HG02798 (cell line): Measurements from ENCODE around the gene TPRG1.
"Not testable (repeated sequence)": the region's sequence is repeated elsewhere in the genome, so short reads cannot be mapped to it uniquely, and the experiment has no call there.

Experiments
- ATAC-seq: cut with Tn5 transposase; IDR thresholded peaks from one replicate; pipeline ENCODE4 v1.9.1; 2021; ENCODE audit warnings: mild to moderate bottlenecking; ENCODE audit not compliant: unreplicated experiment, poor library complexity

TPRG1 gene

DNA sequence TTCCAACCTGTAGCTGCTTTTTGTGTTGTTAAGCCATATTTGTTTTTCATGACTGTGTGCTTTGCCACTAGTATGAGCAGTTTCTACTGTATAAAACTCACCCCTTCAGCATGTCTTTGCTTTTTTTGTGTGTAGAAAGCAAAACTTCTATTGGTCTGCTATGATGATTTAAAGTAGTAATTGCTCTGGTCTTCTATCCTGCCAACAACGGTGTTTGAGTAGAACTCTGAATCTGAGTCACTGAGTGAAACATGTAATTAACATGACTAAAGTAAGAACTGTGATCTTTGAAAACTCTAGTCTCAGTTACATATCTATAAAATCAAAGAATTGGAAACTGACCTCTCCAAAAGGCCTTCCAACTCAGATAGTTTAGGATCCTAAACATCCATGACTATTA is 133.6 kb downstream of the TPRG1 start:
- peak; percentile 61 for ATAC-seq

DNA sequence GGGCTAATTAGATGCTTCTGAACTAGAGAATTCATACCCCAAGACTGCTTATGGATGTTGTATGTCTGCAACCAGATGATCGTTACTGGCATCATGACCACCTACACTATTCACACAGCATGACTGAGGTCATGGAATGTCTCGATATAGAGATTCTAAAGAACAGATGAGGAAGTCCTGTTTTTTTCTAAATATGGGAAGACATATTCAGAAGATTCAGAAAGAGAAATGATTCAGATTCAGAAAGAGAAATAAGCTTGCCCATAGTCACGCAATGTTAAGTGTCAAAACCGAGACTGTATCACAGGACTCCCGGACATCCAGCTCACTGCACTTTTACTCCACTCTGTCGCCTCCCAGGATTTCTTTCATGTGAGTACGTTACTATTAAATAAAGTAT is 136.2 kb downstream of the TPRG1 start:
- ATAC-seq: peak; percentile 55

DNA sequence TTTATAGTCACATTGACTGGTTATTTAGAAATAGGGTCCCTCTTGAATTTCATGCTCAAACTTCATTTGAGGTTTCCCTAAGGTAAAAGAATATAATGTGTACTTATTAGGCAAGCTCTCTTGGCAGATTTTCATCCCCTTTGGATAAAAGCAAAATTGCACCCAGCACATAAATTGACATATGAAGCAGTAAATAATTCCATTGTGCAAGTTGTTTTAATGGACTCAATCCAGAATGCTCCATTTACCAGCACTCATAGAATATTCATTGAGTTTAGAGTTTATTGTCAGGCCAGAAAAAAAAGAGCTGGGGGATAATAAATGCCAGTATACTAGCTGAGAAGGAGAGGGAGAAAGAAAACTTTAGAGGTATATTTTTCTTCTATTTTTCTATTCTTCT is 136.8 kb downstream of the TPRG1 start:
- no peak for ATAC-seq

DNA sequence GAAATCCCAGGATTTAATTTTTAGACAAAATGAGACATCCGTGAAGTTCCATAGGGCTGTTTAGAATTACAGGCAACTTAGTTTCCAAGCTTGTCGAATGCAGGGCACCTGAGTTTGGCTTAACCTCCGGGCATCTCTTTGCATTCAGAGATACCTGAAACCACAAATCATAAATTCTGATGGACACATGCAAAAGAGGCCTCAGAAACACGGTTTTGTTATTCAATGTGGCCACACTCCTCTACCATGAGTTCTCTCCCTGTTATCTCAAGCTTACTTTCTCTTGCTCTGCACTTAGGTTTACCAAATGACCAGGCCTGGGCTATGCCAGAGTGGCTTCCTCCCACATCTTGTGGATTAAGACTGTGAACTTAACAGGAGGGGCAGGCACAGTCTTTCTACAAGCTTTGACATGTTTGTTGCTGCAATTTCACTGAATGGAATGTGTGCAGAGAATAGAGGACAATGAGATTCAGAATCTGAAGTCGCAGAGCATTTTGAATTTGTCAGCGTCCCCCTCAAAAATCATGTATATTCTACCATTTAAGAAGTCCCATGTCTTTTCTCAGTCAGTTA is 137.7 kb downstream of the TPRG1 start:
- ATAC-seq: no peak

DNA sequence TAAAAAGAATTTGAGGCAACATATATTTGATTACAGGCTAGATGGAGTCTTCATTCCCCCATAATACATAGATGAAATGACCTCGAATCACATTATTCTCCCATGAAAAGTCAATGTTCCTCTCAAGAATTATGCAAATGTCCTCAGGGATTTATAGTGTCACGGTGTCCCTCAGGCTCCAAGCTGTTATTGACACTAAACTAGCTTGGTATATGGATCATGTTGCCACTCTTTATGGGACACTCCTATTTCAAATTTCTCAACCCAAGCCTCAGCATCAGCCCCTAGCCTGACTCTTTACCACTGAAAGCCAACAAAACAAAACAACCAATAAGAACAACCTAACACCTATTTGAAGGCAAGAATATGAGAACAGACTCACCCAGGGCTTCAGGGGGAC is 139.8 kb downstream of the TPRG1 start:
- no peak for ATAC-seq

DNA sequence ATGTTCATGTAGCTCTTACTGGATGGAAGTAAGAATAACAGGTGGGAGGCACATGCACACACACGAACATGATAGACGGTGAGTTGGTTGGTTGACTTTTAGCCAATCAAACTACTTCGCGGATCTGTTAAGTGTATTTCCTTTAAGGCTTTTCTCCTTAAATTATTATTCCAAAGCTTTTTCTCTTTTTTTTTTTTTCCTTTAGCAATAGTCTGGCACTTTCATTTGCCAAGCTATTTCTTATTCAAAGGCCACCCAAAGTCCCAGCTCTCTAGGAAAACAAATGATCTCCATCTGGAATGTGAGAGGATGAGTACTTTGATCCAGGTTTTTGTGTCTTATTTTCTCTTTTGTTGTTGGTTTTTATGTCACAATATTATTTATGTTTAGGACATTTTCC is 141.1 kb downstream of the TPRG1 start:
- ATAC-seq: no peak

DNA sequence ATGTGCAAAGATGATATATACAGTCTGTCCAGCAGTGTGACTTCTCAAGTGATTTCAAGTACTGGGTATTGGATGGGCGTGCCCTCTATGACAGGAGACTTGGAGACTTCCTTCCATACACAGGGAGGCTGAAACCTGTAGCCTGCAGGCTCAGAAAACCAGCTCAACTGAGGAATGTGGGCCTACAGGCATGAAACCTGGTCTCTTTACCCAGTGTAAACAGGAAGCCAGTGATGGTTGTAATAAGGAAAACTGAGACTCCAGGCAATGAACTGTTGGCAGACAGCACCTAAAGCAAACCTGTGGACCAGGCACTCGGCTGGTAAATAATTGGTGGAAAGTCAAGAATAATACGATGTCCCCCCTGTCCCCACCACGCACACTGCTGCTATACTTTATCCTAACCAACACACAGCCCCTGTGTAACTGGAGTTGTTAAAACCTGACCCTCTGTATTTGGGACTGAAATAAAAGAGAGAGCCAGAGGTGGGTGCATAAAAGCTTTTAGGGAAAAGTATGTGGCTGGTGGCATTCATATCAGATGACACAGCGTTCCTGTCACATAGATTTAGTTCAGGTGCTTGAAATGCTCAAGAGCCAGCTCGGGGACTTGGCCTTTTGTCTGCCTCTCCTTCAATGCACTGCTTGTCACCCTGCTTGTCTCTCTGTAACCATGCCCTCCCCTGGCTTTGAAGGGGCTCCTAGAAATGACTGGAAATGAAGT is 144.7 kb downstream of the TPRG1 start:
- ATAC-seq: no peak

DNA sequence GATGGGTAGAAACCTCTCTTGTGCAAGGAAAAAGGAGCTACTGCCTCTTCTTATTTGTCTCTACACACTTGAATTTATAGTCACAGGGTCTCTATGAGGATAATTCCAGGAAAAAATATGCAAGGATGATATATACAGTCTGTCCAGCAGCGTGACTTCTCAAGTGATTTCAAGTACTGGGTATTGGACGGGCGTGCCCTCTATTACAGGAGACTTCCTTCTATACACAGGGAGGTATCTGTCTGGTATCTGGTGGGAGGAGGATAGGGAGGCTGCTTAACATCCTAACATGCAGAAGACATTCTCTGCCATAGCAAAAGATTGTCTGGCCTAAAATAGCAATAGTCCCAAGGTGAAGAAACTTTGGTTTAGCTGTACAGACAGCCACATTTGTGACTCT is 146.1 kb downstream of the TPRG1 start:
- no peak for ATAC-seq

DNA sequence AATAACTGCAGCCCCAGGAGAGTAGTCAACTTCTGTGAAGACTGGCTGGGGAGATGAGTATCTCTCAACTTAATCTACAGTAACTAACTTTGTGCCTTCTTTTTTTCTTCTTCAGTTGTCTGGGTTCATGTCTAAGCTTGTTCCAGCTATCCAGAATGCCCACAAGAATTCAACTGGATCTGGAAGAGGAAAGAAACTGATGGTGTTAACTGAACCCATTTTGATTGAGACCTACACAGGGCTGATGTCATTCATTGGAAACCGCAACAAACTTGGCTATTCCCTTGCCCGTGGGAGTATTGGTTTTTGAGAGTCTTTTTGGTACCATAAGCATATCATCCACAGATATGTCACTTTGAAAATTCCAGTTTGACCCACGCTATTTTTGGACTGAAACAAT is 148.7 kb downstream of the TPRG1 start:
- ATAC-seq: no peak

DNA sequence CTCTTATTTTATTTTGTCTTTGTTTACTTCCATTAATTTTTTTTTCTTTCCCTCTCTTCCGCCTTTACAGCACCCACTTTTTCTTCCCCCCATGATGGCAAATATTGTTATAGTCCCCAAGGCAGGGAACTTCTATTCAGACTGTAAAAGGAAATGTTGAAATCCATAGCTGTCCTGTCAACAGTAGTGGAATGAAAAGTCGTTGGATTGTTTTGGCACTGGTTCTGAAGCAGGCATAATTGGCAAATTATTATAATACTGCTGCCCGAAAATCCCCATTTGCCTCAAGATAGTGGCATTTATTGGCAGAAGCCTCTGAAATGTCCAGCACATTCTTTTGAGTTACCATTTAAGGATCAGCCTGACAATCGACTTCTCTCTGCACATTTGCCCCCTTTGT is 150.6 kb downstream of the TPRG1 start:
- no peak for ATAC-seq

DNA sequence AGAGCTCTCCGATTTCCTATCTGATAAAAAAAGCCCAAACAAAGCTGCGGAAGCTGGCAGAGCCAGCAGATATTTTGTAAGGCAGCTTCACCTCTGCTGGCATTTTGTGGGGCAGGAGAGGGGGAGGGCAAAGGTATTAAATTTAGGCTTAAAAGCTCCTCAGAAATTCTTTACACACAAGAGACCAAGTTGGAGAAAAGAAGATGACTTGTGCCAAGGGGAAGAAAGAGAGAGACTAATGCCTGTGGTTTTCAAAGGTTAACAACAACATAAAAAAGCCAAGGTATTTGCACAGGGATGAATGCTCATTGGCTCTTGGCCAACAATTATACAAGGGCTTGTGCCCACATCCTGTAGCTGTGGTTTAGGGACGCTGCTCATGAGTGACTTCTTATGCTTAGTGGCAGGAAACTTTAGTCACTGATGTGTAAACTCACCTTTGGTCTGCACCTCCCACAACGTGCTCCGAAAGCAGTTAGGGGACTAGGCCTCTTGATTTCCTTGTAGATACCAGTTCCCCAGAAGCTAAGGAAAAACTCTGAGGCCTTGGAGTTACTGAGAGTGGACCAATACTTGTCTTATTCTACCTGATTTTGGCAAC is 152.9 kb downstream of the TPRG1 start:
- peak; percentile 99 for ATAC-seq

DNA sequence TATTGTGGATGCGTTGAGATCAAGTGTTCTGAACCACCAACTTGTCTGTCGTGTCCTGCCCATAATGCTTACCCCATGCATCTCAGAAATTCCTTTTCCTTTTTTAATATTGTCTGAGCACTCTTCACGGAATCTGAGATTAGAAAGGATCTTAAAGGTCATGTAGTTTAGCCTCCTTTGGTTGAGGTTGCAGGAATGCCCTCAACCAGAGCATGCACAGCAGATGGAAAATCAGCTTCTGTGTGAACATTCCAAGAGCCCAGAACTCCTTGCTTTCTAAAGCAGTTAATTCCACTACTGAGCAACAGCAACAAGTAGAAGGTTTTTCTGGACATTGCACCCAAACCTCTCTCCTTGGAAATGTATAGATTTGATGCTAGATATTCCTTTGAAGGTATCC is 153.7 kb downstream of the TPRG1 start:
- no peak for ATAC-seq

DNA sequence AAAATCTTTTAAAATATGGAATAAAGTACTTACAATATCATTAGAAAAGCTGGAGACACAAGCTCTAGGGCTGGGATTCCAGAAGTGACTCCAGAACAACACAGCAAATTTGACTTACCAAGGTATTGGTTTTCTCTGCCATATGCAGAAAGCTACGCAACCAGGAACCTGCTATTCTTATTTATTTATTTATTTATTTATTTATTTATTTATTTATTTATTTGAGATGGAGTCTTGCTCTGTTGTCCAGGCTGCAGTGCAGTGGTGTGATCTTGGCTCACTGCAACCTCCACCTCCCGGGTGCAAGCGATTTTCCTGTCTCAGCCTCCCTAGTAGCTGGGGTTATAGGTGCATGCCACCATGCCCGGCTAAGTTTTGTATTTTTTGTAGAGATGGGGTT is 157.9 kb downstream of the TPRG1 start:
- not testable (repeated sequence) for ATAC-seq

DNA sequence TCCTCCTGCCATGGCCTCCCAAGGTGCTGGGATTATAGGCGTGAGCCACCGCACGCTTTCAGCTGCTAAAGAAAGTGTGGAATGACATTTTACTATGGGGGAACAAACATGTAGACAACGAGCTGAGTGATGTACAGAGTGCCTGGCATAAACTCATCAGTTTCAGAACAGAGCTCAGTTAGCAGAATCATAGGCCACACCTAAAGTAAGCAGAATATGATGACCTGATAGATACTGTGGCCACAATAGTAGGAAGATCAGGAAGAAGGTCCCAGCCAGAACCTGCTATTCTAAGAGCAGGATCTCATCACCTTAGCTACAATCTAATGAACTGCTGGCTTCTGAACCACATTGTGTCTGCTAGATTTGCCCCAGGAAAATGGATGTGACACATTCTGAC is 158.3 kb downstream of the TPRG1 start:
- no peak for ATAC-seq

DNA sequence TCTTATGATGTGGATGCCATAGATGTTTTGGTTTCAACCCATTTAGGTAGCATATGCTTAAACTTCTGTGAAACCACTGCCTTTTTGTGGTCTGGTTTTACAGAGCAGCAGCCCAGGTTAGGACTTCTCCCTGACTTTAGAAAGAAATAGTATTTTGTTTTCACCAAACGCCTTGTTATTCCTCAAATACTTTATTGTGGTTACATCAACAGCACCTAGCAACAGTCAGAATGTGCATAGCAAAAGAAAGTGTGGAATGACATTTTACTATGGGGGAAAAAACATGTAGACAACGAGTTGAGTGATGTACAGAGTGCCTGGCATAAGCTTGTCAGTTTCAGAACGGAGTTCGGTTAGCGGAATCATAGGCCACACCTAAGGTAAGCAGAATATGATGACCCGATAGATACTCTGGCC is 159.2 kb downstream of the TPRG1 start:
- ATAC-seq: no peak

DNA sequence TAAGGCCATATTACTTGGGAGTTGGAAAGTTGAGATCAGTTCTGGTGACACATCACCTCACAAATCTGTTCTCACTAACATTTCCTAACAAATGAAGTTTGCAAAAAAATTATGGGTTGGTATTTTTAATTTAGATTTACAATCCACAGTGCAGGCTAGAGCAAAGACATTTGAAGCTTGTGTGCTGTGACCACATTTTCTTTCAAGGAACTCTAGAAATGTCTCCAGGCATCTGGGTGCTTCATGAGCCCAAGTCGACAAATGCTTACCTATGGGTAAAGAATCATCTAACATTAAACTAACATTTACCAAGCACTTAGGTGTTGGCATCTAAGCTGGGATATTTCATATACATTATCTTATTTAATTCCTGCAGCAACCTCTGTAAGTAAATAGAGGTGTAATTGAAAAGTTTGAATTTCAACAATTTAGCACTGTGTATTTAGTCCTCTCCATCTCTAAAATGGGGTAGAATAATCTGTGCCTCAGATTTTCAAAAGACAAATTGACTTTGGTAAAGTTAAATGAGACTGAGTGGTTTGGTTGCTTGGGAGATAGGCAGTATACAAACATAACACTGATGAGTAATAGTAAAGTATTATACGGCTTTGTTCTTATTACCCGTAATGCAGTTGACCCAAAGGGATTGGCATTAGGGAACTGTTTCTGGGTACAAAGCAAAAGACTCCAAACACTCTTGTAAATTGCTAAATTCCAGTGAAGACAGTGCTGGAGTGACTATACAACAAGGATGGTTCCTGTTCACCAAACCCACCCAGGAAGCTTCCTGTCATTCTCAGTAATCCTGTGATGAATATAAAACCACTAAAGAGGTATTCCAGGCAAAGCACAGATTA is 162.5 kb downstream of the TPRG1 start:
- no peak for ATAC-seq

DNA sequence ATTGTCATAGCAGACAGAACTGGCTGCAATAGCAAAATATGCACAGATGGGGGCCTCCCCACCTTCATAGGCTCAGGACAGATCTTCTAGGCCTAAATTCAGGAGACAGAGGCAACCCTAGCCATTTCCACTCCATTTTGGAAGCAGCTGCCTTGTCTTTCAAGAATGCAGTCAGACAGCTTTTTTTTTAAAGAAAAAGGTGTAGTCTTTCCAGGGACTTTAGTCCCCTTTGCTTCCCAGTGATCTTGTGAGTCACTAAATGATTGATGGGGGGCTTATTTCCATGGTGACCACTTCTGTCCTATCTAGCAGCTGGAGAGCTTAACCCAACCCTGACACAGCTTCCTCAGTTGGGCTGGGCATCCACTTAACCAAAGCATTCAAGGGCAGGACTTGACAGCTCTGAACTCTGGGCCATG is 165.9 kb downstream of the TPRG1 start:
- ATAC-seq: no peak

DNA sequence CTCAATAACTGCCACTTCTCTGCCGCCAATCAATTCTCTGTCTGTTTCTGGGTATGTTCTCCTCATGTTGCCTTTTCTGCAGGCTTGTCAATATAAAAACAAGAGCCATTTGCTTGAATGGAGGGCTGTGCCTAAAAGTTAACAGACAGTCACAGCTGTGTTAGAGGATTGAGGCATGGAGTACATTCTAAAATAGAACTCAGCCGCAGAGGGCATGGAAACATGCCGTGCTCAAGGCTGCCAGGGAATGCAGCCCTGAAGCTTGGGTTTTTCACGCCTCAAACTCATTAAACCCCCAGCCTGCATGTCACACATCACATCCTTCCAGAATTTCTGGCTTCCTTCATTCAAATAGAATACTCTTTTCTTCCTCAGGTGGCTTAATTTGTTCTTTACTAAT is 166.6 kb downstream of the TPRG1 start:
- ATAC-seq: no peak

DNA sequence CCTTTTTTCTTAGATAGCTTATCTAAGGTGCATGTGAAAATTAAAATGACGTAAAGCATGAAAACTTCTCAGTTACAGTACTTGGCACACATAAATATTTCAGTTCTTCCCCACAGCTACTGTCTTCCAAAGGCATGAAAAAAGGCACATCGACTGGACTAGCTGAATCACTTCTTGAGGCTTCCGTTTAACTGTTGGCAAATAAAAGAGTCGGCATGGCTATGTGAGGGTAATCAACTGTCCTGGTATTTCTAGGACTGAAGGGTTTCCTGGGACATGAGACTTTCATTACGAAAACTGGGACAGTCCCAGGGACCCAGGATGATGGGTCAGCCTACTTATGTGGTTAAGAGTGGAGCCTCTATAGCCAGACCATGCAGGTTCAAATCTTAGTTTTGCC is 168.2 kb downstream of the TPRG1 start:
- ATAC-seq: no peak

DNA sequence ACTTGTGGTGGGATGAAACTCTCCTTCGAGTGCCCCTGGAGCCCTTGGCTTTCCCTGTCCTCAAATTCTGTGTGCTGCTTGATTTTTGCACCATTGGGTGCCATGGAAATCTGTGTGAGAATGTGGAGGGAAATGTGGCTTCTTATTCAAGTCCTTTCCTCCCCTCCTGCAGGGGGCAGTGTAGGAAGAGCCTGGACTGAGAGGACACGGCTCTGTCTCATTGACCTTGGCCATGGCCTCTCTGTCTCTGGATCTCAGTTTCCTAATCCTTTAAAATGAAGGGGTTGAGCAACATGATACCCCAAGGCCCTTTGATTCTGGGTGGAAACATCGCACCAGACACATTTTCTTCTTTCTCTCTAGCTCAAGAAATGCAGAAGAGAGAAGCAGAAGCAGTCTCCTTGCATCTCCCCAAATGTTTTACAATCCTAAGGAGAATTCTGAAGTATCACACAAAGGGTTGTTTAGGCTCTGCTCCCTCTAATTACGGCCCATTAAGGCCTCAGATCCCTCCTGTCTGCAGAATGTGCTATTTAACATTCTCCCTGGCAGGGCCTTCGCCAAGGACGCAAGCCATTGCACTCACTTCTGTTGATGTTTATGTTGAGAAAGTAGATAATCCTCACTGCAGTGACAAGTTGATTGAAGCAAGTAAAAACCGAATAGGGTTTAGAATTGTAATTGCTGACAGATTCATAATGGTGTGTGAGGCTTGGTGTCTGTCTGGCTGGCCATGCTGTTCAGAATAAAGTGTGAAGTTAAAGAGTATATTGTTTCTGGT is 169.1 kb downstream of the TPRG1 start:
- ATAC-seq: no peak
